Endothelial cell of umbilical vein (primary cell): ENCODE data around the gene NOTCH1. TPM values are rescaled to one million over a fixed set of nuclear protein-coding genes. Genes with fewer than 3 reads are reported as not detected.
A peak's percentile ranks its signal among the peaks of the same experiment; 100 is the strongest.

Source experiments
- BruUV-seq: library from RNA; stranded (reverse); fragments of 400-500 nt; replicated peaks from 2 replicates; lab custom pipeline; 2021; lab: Mats Ljungman, UMichigan
- CTCF ChIA-PET: fragments of 300-600, 350-600 bp; sonication (Branson Sonifier 250); formaldehyde crosslinking; loops from one replicate; lab custom pipeline; 2021; ENCODE audit warnings: antibody characterized with exemption, inconsistent platforms; lab: Charles Lee
- POLR2A ChIA-PET: fragments of 300-600, 350-600 bp; sonication (Branson Sonifier 250); formaldehyde crosslinking; loops from one replicate; lab custom pipeline; 2021; ENCODE audit warnings: antibody characterized with exemption, inconsistent platforms; lab: Charles Lee
- DNase-seq: peaks from one replicate; pipeline ENCODE4 v3.0.0-alpha.2; 2011; ENCODE audit warnings: low read depth, low spot score
- FAIRE-seq: peaks from 2 replicates; lab custom pipeline; 2011; peaks lifted over from hg19 to GRCh38; lab: Jason Lieb, UNC
- H2AFZ ChIP-seq: 2 replicates; pipeline ENCODE4 v1.6.0; 2012; ENCODE audit warnings: low read depth, low read length, control low read depth, inconsistent platforms
- H3K27ac ChIP-seq: 2 replicates; pipeline ENCODE4 v1.5.1; 2011; ENCODE audit warnings: low read depth, mild to moderate bottlenecking, control low read depth, low read length, moderate library complexity; ENCODE audit not compliant: insufficient read depth
- H3K27me3 ChIP-seq, 2 experiments: 2 replicates each; pipeline versions ENCODE4 v1.6.0 to v1.6.1; 2011; ENCODE audit warnings: low read length in 2 of 2, mixed read lengths in 1 of 2; ENCODE audit not compliant: control insufficient read depth in 2 of 2, insufficient read depth in 2 of 2
- H3K36me3 ChIP-seq, 2 experiments: 2 replicates in 1 of 2; 3 replicates in 1 of 2; pipeline ENCODE4 v1.5.1; 2011; ENCODE audit warnings: low read length in 2 of 2, mild to moderate bottlenecking in 1 of 2, moderate library complexity in 1 of 2; ENCODE audit not compliant: control insufficient read depth in 2 of 2, insufficient read depth in 2 of 2; ENCODE audit errors: extremely low read depth in 1 of 2
- H3K4me1 ChIP-seq: 3 replicates; pipeline ENCODE4 v1.5.1; 2011; ENCODE audit warnings: mild to moderate bottlenecking, low read length; ENCODE audit not compliant: control insufficient read depth, insufficient read depth; ENCODE audit errors: extremely low read depth
- H3K4me2 ChIP-seq: 2 replicates; pipeline ENCODE4 v1.6.1; 2011; ENCODE audit warnings: low read length, control low read depth, mixed read lengths; ENCODE audit not compliant: insufficient read depth
- H3K4me3 ChIP-seq, 3 experiments: fragments of 200-600 bp in 1 of 3; sonication (generic), shearing (Covaris generic) in 1 of 3; replicated peaks in 1 of 3; 2 replicates each; pipeline ENCODE4 v1.5.1; 2011 to 2016; ENCODE audit warnings: control low read depth in 3 of 3, low read length in 3 of 3, mild to moderate bottlenecking in 2 of 3, inconsistent platforms in 1 of 3, low read depth in 1 of 3, moderate library complexity in 1 of 3; ENCODE audit not compliant: insufficient read depth in 1 of 3
- H3K79me2 ChIP-seq: 2 replicates; pipeline ENCODE4 v1.6.0; 2012; ENCODE audit warnings: low read length, inconsistent platforms; ENCODE audit not compliant: control insufficient read depth, insufficient read depth
- H3K9ac ChIP-seq: replicated peaks from 2 replicates; pipeline ENCODE3; 2011; ENCODE audit warnings: low read length, control low read depth; ENCODE audit not compliant: insufficient read depth; ENCODE audit errors: extremely low read depth
- H3K9me1 ChIP-seq: replicated peaks from 3 replicates; pipeline ENCODE4 v1.6.0; 2011; ENCODE audit warnings: mild to moderate bottlenecking, low read length; ENCODE audit not compliant: control insufficient read depth, insufficient read depth; ENCODE audit errors: extremely low read depth
- H3K9me3 ChIP-seq: replicated peaks from 2 replicates; pipeline ENCODE4 v1.5.1; 2012; ENCODE audit warnings: low read length, inconsistent platforms; ENCODE audit not compliant: control insufficient read depth, insufficient read depth
- H4K20me1 ChIP-seq: replicated peaks from 2 replicates; pipeline ENCODE3; 2011; ENCODE audit warnings: mild to moderate bottlenecking, low read length; ENCODE audit not compliant: control insufficient read depth, insufficient read depth; ENCODE audit errors: extremely low read depth
- EZH2 ChIP-seq: IDR thresholded peaks from 2 replicates; pipeline ENCODE4 v1.6.1; 2012; ENCODE audit warnings: borderline replicate concordance, low read depth, mild to moderate bottlenecking, moderate library complexity, low read length, inconsistent platforms; ENCODE audit not compliant: severe bottlenecking
- FOS ChIP-seq: IDR thresholded peaks from 2 replicates; pipeline ENCODE4 v1.6.1; 2011; ENCODE audit warnings: mild to moderate bottlenecking, low read length, moderate library complexity, borderline replicate concordance; ENCODE audit not compliant: insufficient read depth
- GATA2 ChIP-seq: IDR thresholded peaks from 2 replicates; pipeline ENCODE4 v1.7.0; 2011; ENCODE audit warnings: low read depth, mild to moderate bottlenecking, moderate library complexity, mixed read lengths, low read length; ENCODE audit not compliant: insufficient read length, insufficient read depth
- JUN ChIP-seq: IDR thresholded peaks from 2 replicates; pipeline ENCODE4 v1.6.1; 2011; ENCODE audit warnings: borderline replicate concordance, low read depth; ENCODE audit not compliant: insufficient read length, insufficient read depth
- MYC ChIP-seq: IDR thresholded peaks from one replicate; pipeline ENCODE4 v1.6.1; 2011; ENCODE audit warnings: mild to moderate bottlenecking, low read depth, low read length
- POLR2A ChIP-seq: IDR thresholded peaks from 2 replicates; pipeline ENCODE4 v1.6.1; 2012; ENCODE audit warnings: low read depth, mild to moderate bottlenecking, control low read depth, low read length
- POLR2AphosphoS5 ChIP-seq: IDR thresholded peaks from 2 replicates; pipeline ENCODE4 v1.6.1; 2012; ENCODE audit warnings: low read depth, mild to moderate bottlenecking, control low read depth, low read length, moderate library complexity; ENCODE audit not compliant: insufficient read depth
- dilution Hi-C: fragments of 300-500 bp; cut with MboI; formaldehyde crosslinking; loops from one replicate; pipeline ENCODE4 v1.15.0; 2019; ENCODE audit warnings: low sequenced_read_pairs; ENCODE audit not compliant: extremely low pct_ligation_motif_present
- intact Hi-C: fragments of 100-400 bp; cut with micrococcal nuclease; formaldehyde crosslinking; loops from one replicate; pipeline ENCODE4 v1.10.0; 2022
- polyA plus RNA-seq, 4 experiments: library from polyadenylated mRNA; depleted of rRNA in 3 of 4; stranded (reverse) in 3 of 4; unstranded in 1 of 4; fragments of >200 nt; gene quantifications; 2 replicates each; pipeline versions ENCODE4 v1.2.1 to v1.2.3, GENCODE V29; 2011 to 2012; ENCODE audit warnings: missing spikeins in 1 of 4
- total RNA-seq: library from RNA; stranded (reverse); gene quantifications from 2 replicates; pipeline ENCODE4 v1.2.3, GENCODE V29; 2021
- TF ChIP-seq, protein P1 (sequence below), 2 donors: IDR thresholded peaks; 1 replicate in 1 of 2; 2 replicates in 1 of 2; pipeline ENCODE4 v1.5.1; 2011; ENCODE audit warnings: low read length in 2 of 2, mild to moderate bottlenecking in 2 of 2, moderate library complexity in 2 of 2, control low read depth in 1 of 2, inconsistent platforms in 1 of 2, low read depth in 1 of 2; ENCODE audit not compliant: insufficient read depth in 1 of 2; ENCODE audit errors: extremely low read depth in 1 of 2
- TF ChIP-seq, protein P2 (sequence below): IDR thresholded peaks from 2 replicates; pipeline ENCODE4 v1.6.1; 2011; ENCODE audit not compliant: insufficient read depth, insufficient read length

The NOTCH1 gene
- total and polyA plus RNA-seq, 2 donors (not counting 3 experiments of a cell fraction or from before 2014, with no cell fraction given) = 31.7 to 153 TPM

DNA sequence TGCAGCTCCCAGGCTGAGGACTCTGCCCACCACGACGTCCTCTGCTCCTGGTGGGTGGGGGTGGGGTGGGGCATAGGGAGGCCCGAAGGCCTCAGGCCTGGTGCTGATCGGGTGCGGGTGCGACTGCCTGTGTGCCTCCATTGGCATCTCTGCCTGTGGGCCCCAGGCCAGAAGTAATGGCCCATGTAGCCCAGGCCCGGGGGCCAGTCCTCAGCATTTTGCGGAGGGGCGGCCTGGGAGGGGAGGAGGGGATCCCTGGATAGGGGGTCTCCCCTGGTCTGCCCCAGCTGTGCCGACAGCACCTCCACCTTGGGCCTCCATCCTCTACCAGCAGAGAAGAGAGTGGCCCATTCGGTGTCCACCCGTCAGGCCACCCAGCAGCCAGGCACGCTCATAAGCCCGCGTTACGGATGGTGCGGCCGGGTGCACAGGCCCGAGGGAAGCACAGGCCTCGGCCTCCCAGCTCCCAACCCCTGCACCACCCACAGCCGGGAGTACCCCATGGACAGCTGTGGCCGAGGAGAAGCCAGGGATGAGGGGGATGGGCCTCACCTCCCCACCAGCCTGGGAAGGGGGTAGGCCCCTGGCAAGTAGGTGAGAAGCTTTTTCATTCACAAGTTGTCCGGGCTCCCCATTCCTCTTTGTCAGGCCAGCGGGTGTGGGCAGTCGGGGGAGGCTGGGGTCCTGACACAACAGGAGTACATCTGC lies 1.8 kb upstream of the NOTCH1 start:
- H3K27me3 ChIP-seq = no peaks in the 10 kb centered on the region
- POLR2A ChIA-PET = no interaction called here
- FAIRE-seq (no peak), DNase-seq (no peak)
- no peak overlapping the region for H3K4me3 ChIP-seq
- H3K27ac ChIP-seq = no peak overlapping the region
- intact Hi-C loops (no loop called here), dilution Hi-C loops (no loop called here)
- H3K79me2 ChIP-seq = peaks cover 31% of the 10 kb centered on the region
- CTCF ChIA-PET = interaction anchor here (1.2 kb wide), 1 partner anchor 10 kb away, joined by 3 read pairs; no protein-coding TSS in a partner anchor
- H2AFZ ChIP-seq = no peak overlapping the region
- H3K9ac ChIP-seq = no peak overlapping the region
- H3K36me3 ChIP-seq = peaks cover 4 to 6% of the 10 kb centered on the region in 2 experiments
- H3K9me1 ChIP-seq = no peaks in the 10 kb centered on the region
- no peak overlapping the region for H3K4me2 ChIP-seq
- no TSS peak for BruUV-seq
- H4K20me1 ChIP-seq = no peaks in the 10 kb centered on the region
- no peaks in the 10 kb centered on the region for H3K9me3 ChIP-seq
- TF ChIP-seq, protein P1, sequence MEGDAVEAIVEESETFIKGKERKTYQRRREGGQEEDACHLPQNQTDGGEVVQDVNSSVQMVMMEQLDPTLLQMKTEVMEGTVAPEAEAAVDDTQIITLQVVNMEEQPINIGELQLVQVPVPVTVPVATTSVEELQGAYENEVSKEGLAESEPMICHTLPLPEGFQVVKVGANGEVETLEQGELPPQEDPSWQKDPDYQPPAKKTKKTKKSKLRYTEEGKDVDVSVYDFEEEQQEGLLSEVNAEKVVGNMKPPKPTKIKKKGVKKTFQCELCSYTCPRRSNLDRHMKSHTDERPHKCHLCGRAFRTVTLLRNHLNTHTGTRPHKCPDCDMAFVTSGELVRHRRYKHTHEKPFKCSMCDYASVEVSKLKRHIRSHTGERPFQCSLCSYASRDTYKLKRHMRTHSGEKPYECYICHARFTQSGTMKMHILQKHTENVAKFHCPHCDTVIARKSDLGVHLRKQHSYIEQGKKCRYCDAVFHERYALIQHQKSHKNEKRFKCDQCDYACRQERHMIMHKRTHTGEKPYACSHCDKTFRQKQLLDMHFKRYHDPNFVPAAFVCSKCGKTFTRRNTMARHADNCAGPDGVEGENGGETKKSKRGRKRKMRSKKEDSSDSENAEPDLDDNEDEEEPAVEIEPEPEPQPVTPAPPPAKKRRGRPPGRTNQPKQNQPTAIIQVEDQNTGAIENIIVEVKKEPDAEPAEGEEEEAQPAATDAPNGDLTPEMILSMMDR (IDR thresholded peaks at IDR 0.05; ENCODE audit: extremely low read depth in 1 of 2, insufficient read depth in 1 of 2, low read depth in 1 of 2, low read length in 2 of 2) = no peak
- peaks cover 37% of the 10 kb centered on the region for H3K4me1 ChIP-seq

DNA sequence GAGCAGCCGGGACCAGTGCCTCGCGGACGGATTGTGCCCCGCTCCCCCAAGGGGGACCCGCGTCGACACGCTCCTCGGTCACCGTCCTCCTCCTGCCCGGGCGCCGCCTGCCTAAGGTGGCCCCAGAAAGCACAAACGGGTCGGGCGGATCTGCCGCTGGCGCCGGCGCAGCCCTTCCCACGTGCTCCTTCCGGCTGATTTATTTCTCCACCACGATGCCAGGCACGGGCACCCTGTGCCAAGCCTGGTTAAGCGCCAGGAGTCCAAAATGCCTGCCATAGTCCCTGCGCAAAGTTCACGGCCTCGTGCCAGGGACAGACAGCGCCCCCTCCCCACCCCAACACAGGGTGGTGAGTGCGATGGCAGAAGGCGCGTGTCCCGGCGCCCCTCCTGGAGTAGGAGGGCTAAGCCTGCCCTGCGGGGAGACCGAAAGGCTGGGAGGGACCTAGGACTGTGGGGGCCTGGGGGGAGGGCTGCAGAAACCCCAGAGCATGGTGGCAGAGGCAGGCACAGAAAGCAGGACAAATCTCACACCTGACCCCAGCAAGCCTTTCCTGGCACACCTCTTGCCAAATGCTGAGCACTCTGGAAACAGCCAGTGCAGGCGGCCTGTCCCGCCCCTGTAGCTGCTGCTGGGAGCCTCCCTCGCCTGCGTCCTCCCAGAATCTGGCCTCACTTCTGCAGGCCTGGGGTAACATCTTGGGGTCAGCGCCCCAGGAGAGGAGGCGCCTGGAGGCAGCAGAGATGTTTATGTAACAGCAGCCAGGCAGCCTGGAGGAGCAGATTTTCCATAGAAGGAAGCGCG lies 1.1 kb upstream of the NOTCH1 start:
- H3K9ac ChIP-seq = peak overlapping the region; percentile 77
- no peaks in the 10 kb centered on the region for H3K27me3 ChIP-seq
- no peaks in the 10 kb centered on the region for H4K20me1 ChIP-seq
- H3K79me2 ChIP-seq = peaks cover 38% of the 10 kb centered on the region
- peak overlapping the region; percentile 68 for H3K27ac ChIP-seq
- intact Hi-C loops = loop anchor here (1.0 kb wide), 2 partner anchors 67 to 78 kb away; no protein-coding TSS in a partner anchor
- BruUV-seq = no TSS peak
- FAIRE-seq (peak; percentile 77), DNase-seq (peak; percentile 57)
- ChIA-PET POLR2A (interaction anchor here (0.8 kb wide), 1 partner anchor 115 kb away, joined by 3 read pairs; the partner anchor contains the start of gene EGFL7), CTCF (interaction anchor here (1.2 to 1.3 kb wide), 2 partner anchors 11 to 17 kb away, joined by 3 to 4 read pairs; no protein-coding TSS in a partner anchor)
- TF ChIP-seq POLR2A (peak; percentile 66), EZH2 (no peak), JUN (no peak), MYC (peak; percentile 3), FOS (no peak), GATA2 (no peak), POLR2AphosphoS5 (peak; percentile 10)
- TF ChIP-seq, protein P2, sequence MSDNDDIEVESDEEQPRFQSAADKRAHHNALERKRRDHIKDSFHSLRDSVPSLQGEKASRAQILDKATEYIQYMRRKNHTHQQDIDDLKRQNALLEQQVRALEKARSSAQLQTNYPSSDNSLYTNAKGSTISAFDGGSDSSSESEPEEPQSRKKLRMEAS = peak; percentile 63
- TF ChIP-seq, protein P1 (IDR thresholded peaks at IDR 0.05; ENCODE audit: extremely low read depth in 1 of 2, insufficient read depth in 1 of 2, low read depth in 1 of 2, low read length in 2 of 2) = no peak
- no peaks in the 10 kb centered on the region for H3K9me3 ChIP-seq
- peaks cover 4 to 9% of the 10 kb centered on the region in 2 experiments for H3K36me3 ChIP-seq
- H3K4me3 ChIP-seq = peak overlapping the region; percentile 25 to 41 (median 35)
- dilution Hi-C loops = no loop called here
- peaks cover 43% of the 10 kb centered on the region for H3K4me1 ChIP-seq
- peak overlapping the region; percentile 36 for H2AFZ ChIP-seq
- H3K9me1 ChIP-seq = no peaks in the 10 kb centered on the region
- peak overlapping the region; percentile 48 for H3K4me2 ChIP-seq
